Measurements from ENCODE around the gene PLEKHA7. TPM values are rescaled to one million over a fixed set of nuclear protein-coding genes. Genes with fewer than 3 reads are reported as not detected.

PLEKHA7 gene
- total RNA-seq, 2 donors from 2014 or later = 55.6 to 65.9 TPM

GRCh38 chr11:16895306-16895705, 118.9 kb downstream of the PLEKHA7 start:
- Histone ChIP-seq H3K36me3 (no peaks in the 10 kb centered on the region), H3K4me1 (peaks cover 7% of the 10 kb centered on the region), H3K9me3 (no peaks in the 10 kb centered on the region), H3K4me3 (no peak overlapping the region), H3K27me3 (no peaks in the 10 kb centered on the region), H3K9ac (ENCODE audit: low read depth in 2 of 2, low read length in 2 of 2) (no peak overlapping the region), H3K27ac (no peak overlapping the region)
- no peak for DNase-seq
- intact Hi-C loops (cut with DNase I) = no loop called here
- TF ChIP-seq, protein P1, sequence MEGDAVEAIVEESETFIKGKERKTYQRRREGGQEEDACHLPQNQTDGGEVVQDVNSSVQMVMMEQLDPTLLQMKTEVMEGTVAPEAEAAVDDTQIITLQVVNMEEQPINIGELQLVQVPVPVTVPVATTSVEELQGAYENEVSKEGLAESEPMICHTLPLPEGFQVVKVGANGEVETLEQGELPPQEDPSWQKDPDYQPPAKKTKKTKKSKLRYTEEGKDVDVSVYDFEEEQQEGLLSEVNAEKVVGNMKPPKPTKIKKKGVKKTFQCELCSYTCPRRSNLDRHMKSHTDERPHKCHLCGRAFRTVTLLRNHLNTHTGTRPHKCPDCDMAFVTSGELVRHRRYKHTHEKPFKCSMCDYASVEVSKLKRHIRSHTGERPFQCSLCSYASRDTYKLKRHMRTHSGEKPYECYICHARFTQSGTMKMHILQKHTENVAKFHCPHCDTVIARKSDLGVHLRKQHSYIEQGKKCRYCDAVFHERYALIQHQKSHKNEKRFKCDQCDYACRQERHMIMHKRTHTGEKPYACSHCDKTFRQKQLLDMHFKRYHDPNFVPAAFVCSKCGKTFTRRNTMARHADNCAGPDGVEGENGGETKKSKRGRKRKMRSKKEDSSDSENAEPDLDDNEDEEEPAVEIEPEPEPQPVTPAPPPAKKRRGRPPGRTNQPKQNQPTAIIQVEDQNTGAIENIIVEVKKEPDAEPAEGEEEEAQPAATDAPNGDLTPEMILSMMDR (IDR thresholded peaks at IDR 0.05) = no peak

DNA sequence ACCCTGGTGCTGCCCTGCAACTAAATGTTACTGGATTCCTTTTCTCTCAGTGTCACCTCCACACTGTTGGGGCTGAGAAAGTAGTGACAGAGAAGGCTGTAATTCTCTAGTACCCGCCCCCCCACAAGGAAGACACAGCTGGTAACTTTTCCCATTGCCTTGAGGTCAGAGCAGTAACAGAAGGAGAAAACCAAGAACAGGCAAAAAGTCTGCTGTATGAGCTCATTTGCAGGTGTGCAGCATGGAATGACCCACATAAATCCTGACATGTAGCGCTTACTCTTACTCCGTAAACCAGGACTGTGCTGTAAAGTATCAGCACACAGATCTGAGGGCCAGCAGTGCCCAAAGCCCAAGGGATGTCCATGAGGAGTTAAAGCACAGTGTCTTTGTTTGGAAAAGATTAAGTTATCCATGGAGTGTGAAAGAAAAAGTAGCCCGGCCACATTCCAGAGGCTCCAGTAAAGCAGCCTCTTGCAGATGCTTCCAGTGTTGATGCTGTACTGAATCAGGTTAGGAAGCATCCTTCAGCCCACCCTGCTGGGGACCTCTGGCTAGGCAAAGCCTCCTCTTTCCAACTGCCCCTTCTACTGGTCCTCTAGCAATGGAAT, 120.7 kb downstream of the PLEKHA7 start:
- no peaks in the 10 kb centered on the region for H3K4me1 ChIP-seq
- H3K27me3 ChIP-seq = no peaks in the 10 kb centered on the region
- no peak for DNase-seq
- H3K36me3 ChIP-seq = no peaks in the 10 kb centered on the region
- no peak overlapping the region for H3K9ac ChIP-seq (ENCODE audit: low read depth in 2 of 2, low read length in 2 of 2)
- TF ChIP-seq, protein P1 (IDR thresholded peaks at IDR 0.05) = no peak
- no peak overlapping the region for H3K27ac ChIP-seq
- H3K4me3 ChIP-seq = no peak overlapping the region
- intact Hi-C loops (cut with DNase I) = no loop called here
- H3K9me3 ChIP-seq = no peaks in the 10 kb centered on the region

DNA sequence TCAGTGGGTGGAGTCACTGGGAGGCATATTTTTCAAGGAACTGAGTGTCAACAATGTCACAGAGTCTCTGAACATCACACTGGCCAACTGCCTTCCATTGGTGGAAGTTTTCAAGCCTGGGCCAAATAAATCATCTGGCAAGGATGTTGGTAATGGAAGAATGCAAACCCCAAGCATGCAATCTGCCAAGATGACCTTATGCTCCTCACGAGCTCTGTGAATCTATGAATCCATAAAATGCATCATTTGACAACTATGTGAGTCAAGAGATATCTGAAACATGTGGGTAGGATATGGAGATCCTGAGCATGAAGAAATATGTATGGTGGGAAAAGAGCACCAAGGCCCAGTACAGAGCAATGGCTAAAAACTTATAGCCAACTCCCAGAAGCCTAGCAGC, 122.2 kb downstream of the PLEKHA7 start:
- Histone ChIP-seq H3K4me3 (no peak overlapping the region), H3K27ac (peak overlapping the region; percentile 12), H3K27me3 (no peaks in the 10 kb centered on the region), H3K4me1 (no peaks in the 10 kb centered on the region), H3K9ac (ENCODE audit: low read depth in 2 of 2, low read length in 2 of 2) (no peak overlapping the region), H3K36me3 (no peaks in the 10 kb centered on the region), H3K9me3 (no peaks in the 10 kb centered on the region)
- intact Hi-C loops (cut with DNase I) = no loop called here
- TF ChIP-seq, protein P1 (IDR thresholded peaks at IDR 0.05) = no peak
- no peak for DNase-seq

GRCh38 chr11:16891165-16891564, 123.0 kb downstream of the PLEKHA7 start:
- intact Hi-C loops (cut with DNase I) = no loop called here
- TF ChIP-seq, protein P1 (IDR thresholded peaks at IDR 0.05) = no peak
- H3K27me3 ChIP-seq = no peaks in the 10 kb centered on the region
- H3K9me3 ChIP-seq = no peaks in the 10 kb centered on the region
- H3K27ac ChIP-seq = no peak overlapping the region
- no peak overlapping the region for H3K9ac ChIP-seq (ENCODE audit: low read depth in 2 of 2, low read length in 2 of 2)
- H3K36me3 ChIP-seq = no peaks in the 10 kb centered on the region
- no peak overlapping the region for H3K4me3 ChIP-seq
- no peaks in the 10 kb centered on the region for H3K4me1 ChIP-seq
- DNase-seq = no peak

- intact Hi-C loops (cut with DNase I) = no loop called here
- TF ChIP-seq, protein P1 (IDR thresholded peaks at IDR 0.05) = no peak
- Histone ChIP-seq H3K27me3 (no peaks in the 10 kb centered on the region), H3K9ac (ENCODE audit: low read depth in 2 of 2, low read length in 2 of 2) (no peak overlapping the region), H3K9me3 (no peaks in the 10 kb centered on the region), H3K36me3 (no peaks in the 10 kb centered on the region), H3K4me3 (no peak overlapping the region), H3K4me1 (no peaks in the 10 kb centered on the region), H3K27ac (peak overlapping the region; percentile 50)
- no peak for DNase-seq
Observed at GRCh38 chr11:16890442-16890841, 123.8 kb downstream of the PLEKHA7 start.
